ENCODE data around the gene WDR91.

The WDR91 gene

DNA sequence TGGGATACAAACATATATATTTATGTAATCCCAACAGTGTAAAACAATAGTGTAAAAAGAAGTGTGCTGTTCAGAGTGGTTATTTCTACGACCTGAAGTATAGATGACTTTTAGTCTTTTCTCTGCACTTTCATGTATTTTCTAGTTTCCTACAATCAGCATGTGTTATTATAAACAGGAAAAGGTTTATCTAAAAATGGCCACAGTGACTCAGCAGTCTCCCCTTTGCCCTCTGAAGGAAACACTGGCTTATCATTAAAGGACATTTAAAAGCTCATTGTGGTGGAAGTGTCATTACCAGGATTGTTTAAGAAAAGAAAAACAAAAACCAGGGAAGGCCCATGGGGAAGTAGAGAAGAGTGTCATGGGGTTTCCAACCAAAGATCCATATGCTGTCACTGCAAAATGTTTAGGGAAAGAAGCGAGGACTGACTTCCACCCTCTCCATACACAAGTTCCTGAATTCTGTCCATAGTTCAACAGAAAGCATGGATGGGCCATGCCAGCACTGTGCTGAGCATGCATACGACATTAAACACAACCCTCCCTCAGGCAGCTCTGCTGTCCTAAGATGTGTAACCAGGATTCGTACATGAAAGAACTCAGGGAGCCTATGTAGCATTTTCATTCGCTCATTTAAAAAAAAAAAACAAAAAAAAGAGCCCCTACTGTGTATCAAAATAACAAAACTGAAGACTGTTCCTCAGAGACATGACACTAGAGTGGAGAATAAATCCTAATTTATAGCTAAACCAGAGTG lies 51.0 kb downstream of the WDR91 start:
- no peak for DNase-seq (ENCODE audit: low spot score)

DNA sequence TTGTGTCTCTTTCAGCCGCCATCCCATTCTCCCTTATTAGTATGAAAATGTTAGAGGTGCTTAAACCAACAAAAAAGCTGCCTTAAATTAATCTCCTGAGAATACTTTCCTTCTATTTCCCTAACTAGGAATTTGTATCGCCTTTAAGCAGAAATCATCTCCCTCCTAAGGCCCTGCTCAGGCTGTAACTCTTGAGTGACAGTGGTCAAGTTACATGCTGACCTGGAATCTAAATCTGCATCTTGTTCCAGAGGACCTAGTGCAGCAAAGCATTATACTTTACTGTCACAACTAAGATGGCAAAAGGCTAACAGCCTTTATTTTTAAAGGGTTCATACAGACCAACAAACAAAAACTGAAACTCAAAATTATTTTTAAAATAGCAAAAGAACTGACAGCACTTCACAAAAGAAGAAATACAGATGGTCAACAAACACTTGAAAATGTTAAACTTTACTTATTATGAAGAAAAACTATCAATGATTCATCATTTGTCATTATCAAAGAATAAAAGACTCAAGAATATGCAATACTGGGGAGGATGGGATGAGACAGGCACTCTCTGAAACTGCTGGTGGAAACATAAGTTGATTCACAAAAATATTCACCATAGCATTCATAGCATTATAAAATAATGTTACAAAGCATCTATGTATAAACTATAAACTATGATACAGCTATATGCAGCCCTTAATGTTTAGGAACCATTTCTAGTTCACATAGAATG lies 51.8 kb downstream of the WDR91 start:
- no peak for DNase-seq (ENCODE audit: low spot score)

DNA sequence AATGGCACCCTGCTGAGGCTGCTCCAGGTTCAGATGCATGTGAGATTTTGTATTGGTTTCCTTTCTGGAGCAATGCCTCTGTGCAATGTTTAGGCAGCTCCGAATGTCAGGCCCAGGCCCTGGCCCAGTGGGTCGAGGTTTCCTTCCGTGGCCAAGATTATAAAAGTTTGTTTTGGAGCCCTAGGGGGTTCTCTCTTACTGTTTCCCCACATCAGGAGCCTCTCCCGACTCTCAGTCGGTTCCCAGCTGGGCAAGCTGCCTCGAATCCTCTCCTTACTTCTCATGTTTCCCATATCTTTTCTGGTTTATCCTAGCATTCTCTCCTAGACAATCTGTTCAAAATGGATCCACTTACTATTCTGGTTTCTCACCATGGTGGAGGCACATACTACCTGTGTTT lies 52.5 kb downstream of the WDR91 start:
- DNase-seq (ENCODE audit: low spot score), result no peak

DNA sequence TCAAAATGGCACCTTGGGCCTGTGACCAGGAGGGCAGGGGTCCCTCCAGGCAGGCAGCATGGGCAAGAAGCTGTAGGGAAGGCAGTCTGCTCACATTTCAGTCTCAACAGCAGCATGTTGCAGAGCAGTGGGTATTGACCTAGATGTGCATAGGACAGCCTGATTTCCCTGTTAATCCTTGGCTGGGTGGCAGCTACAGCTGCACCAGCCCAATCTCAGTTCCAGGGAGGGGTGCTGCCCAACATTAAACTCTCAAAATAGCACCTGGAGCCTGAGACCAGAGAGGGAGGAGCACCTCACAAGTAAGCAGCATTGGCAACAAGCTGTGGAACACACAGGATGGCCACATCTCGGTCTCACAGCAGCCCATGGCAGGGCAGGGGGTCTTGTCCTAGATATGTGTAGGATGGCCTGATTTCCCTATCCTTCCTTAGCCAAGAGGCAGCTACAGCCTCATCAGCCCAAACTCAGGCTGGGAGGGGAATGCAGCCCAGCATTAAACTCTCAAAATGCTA lies 53.1 kb downstream of the WDR91 start:
- no peak for DNase-seq (ENCODE audit: low spot score)

DNA sequence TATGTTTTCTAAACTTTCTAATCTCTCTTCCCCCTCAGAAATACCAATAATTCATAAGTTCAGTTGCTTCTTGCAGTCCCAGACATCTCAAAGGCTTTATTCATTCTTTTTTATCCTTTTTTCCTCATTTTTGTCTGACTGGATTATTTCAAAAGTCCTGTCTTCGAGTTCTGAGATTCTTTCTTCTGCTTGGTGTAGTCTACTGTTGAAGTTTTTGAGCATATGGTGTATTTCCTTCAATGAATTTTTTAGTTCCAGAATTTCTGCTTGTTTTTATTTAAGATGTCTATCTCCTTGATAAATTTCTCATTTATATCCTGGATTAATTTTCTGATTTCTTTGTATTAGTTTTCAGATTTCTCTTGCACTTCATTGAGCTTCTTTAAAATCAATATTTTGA lies 55.0 kb downstream of the WDR91 start:
- no peak for DNase-seq (ENCODE audit: low spot score)

DNA sequence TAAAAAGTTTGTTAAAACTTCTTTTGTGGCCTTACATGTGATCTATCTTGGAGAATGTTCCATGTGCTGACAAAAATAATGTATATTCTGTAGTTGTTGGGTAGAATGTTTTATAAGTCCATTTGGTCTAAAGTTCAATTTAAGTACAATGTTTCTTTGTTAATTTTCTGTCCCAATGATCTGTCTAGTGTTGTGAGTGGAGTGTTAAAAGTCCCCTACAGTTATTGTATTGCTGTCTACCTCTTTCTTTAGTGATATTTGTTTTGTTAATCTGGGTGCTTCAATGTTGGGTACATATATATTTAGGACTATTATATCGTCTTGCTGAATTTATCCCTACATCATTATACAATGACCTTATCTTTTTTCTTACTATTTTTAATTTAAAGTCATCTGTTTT lies 56.6 kb downstream of the WDR91 start:
- no peak for DNase-seq (ENCODE audit: low spot score)

DNA sequence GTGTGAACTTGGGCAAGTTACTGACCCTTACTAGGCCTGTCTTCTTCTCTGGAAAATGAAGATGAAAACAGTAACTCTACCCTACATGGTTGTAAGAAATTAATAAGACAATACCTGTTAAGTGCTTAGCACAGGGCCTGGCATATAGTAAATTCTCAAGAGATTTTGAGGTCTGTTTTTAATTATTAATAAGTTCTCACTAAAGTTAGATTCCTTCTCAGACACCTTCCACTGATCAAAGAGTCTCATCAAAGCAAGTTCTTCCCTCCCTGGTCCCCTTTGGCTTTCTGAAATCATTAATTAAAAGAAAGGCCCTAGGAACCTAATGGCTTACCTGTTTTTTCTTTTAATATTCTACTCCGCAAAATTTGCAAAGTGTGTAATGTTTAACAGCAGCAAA lies 58.9 kb downstream of the WDR91 start:
- DNase-seq (ENCODE audit: low spot score), result no peak

DNA sequence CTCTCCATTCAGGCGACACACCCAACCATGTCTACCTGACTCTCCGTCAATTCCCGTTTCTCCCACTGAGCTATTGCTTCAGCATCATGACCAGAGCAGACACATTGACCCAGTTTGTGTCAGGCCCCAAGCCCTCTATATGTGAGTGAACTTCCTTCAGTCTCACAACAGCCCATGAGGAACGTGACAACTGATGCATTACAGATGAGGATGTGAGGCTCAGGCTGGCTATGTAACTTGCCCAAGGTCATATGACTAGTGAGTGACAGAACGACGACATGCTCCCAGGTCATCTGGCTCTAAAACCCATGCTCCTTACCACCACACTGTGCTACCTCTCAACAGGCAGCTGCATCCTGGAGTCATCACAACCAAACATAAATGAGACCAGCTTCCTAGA lies 59.8 kb downstream of the WDR91 start:
- DNase-seq (ENCODE audit: low spot score), result no peak

DNA sequence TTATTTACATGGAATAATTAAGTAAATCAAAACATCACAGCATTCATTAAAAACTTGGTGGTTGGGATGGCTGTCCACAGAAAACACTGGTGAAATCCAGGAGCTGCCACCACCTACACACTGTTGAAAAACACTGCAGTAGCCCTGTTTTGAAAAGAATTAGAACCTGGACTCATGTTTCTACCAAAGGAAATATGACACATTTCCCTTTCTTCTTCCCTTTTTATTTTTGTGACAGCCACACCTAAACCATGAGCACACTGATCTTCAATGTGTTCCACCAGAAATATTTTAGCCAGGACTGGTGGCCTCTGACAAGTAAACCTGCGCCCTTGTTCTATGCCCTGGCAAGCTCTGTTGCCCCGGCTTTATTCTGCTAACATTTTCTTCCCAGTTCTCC lies 60.2 kb downstream of the WDR91 start:
- DNase-seq (ENCODE audit: low spot score), result no peak

DNA sequence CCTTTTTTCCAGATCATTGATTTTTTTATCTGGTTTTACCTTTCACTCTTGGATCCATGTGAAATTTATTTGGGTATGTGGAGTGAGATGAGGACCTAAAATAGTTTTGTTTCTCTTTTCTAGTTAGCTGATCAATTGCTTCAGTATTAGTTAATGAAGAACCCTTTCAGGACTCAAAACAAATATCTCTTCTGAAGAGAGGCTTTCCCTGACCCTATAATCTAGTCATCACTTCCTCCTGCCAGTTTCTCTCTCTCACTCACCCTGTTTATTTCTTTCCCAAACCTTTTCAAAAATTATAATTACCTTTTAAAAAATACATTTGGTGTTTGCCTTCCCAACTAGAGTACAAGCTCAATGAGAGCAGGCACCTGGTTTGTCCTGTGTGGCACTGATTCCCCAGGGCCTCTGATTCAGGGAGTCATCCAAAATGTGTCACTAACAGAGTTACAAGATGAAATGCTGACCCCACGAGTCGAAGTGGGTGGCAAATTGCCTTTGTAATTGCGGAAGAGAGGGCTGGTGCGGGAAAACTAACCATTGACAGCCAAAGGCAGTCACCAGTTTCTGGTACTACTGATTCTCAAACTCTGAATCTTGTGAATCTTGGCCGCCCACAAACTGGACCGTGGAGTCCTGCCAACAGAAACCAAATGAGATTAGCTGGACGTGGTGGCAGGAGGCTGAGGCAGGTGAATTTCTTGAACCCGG lies 61.1 kb downstream of the WDR91 start:
- DNase-seq (ENCODE audit: low spot score), result no peak

DNA sequence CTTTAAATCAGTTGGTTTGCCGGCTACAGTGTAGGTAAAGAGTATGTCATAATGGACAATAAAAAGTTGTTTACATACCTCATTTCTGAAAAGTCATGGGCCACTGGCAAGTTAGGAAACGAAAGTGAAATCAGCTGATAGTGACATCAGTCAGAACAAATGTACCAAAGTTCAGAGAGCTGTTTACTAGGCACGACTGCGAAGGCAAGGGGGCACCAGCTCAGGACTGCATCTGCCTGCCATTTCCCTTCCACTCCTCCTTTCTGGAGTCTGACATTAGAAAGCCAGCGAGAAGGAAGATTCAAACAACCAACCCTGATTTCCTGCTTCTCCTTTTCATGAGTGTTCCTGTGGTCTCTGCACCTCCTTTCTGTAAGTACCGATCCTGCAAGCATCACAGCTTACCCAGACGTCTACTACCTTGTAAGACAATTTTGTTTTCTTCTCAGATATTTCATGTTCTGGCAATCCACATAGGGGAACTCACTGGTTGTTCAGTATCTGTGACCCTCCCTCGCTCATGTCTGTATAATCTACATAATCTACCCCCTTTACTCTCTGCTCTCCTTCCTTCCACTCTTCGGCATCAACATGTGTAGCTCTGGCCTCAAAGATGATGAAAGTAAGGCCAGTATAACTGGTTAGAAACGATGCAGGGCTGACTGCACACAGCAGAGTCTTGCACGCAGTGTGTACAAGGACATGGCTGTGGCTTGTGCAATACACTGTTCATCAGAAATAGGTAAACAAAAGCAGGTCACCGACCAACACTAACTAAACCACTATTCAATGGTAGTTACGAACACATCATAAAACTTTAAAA lies 63.2 kb downstream of the WDR91 start, which contains the start of gene TMEM140:
TMEM140 (plus strand) TSS at position 174 of the 823 bp plus-strand sequence. CDS start 16,370 bp downstream, outside the sequence.
- DNase-seq (ENCODE audit: low spot score), result no peak

DNA sequence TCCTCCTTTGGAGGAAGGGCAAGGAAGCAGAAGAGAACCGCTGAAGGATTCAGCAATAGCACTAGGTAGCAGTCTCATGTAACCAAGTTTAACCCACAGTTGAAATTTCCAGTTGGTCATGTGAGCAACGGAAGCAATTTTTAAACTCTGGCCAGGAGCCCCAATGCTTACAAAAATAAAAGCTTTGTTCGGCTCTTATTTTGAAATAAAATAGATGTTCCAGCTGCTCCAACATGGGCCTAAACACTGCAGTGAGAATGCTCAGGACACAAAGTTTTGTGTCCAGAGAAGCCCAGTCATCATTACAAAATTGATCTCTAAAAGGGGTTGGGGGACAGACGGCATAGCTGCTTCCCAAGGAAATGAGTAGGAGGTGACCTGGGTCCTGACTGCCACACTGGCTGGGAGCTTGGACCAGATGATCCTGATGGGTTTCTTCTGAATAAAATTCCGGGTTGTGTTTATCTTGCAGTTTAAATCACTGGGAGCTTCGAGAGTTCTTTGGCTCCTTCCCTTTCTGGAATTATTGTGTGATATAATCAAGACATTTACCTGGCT lies 63.9 kb downstream of the WDR91 start:
- DNase-seq (ENCODE audit: low spot score), result no peak

DNA sequence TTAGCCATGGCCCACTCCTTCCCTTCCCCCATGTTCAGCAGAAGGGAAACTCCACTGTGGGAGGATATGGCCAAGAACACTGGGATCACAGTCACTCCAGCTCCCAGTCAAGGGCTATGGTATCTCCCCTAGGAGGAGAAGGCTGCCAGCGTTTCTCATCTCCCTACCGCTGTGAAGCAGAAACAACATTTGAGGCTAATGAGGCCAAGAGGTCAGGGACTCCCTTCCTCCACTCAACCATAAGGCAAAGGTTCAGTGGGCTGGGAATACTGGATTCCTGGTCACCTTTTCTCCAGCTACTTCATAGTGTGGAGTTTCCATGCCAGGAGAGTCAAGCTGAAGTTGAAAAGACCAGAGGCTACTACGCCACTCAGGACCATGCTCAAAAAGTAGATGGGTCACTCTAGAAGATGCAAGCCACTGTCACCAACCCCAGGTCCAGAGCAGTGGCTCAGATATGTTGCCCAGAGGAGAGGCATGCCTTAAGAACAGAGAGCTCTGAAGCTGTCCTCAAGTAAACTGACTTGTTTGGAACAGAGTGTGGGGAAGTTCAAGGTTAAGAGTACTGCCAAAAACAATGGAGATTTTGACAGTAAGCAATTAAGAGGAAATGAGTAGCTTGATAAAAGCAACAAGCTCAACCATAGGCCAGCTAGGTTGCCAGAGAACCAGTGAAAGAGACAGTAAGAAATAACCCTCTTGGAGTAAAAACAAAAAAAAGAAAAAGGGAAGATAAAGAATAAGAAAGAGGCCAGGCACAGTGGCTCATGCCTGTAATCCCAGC lies 67.2 kb downstream of the WDR91 start:
- DNase-seq (ENCODE audit: low spot score), result no peak

Data from left forelimb (tissue), 1 donor.